Measurements from ENCODE around the gene EPHA2. TPM values are rescaled to one million over a fixed set of nuclear protein-coding genes. Genes with fewer than 3 reads are reported as not detected.

EPHA2 gene
- total and polyA plus RNA-seq, 7 experiments from 2014 or later = 0.30 to 0.61 (median 0.59) TPM; not detected in 4

- intact Hi-C loops (cut with micrococcal nuclease) = no loop called here
- Histone ChIP-seq H3K4me1 (ENCODE audit: control insufficient read depth in 2 of 2, insufficient read depth in 2 of 2, low read length in 2 of 2) (no peaks in the 10 kb centered on the region), H3K36me3 (ENCODE audit: control insufficient read depth in 2 of 3, insufficient read depth in 3 of 3, low read length in 3 of 3) (no peaks in the 10 kb centered on the region), H3K4me3 (ENCODE audit: low read length) (no peak overlapping the region), H3K9me3 (ENCODE audit: control insufficient read depth in 2 of 3, low read length in 3 of 3) (no peaks in the 10 kb centered on the region), H3K27ac (ENCODE audit: low read depth, low read length) (no peak overlapping the region), H3K27me3 (ENCODE audit: control insufficient read depth in 2 of 2, insufficient read depth in 2 of 2, low read length in 2 of 2) (no peaks in the 10 kb centered on the region)
- ChIA-PET POLR2A (no interaction called here), CTCF (no interaction called here)
- no peak overlapping the region for H3K27ac Mint-ChIP-seq
- DNase-seq (no peak), ATAC-seq (no peak)
- no peaks in the 10 kb centered on the region for H3K9me3 Mint-ChIP-seq
- H3K4me1 Mint-ChIP-seq = peaks cover 0 to 16% (median 14%) of the 10 kb centered on the region in 7 donors
- H3K27me3 Mint-ChIP-seq = peaks cover 0 to 9% (median 0%) of the 10 kb centered on the region in 5 donors
- H3K4me3 Mint-ChIP-seq = no peak overlapping the region
- H3K36me3 Mint-ChIP-seq = peaks cover 0 to 4% (median 0%) of the 10 kb centered on the region in 5 donors
These were observed 11.4 kb downstream of the EPHA2 start for GRCh38 chr1:16144325-16145029.

- peaks cover 0 to 4% (median 0%) of the 10 kb centered on the region in 5 donors for H3K36me3 Mint-ChIP-seq
- H3K4me3 ChIP-seq (ENCODE audit: low read length) = no peak overlapping the region
- intact Hi-C loops (cut with micrococcal nuclease) = no loop called here
- no peaks in the 10 kb centered on the region for H3K36me3 ChIP-seq (ENCODE audit: control insufficient read depth in 2 of 3, insufficient read depth in 3 of 3, low read length in 3 of 3)
- no peaks in the 10 kb centered on the region for H3K4me1 ChIP-seq (ENCODE audit: control insufficient read depth in 2 of 2, insufficient read depth in 2 of 2, low read length in 2 of 2)
- ChIA-PET CTCF (no interaction called here), POLR2A (no interaction called here)
- peaks cover 0 to 17% (median 14%) of the 10 kb centered on the region in 7 donors for H3K4me1 Mint-ChIP-seq
- ATAC-seq = no peak
- H3K27me3 Mint-ChIP-seq = peaks cover 0 to 11% (median 0%) of the 10 kb centered on the region in 5 donors
- no peak for DNase-seq
- H3K4me3 Mint-ChIP-seq = no peak overlapping the region
- H3K9me3 ChIP-seq (ENCODE audit: control insufficient read depth in 2 of 3, low read length in 3 of 3) = no peaks in the 10 kb centered on the region
- no peak overlapping the region for H3K27ac Mint-ChIP-seq
- H3K27ac ChIP-seq (ENCODE audit: low read depth, low read length) = no peak overlapping the region
- no peaks in the 10 kb centered on the region for H3K27me3 ChIP-seq (ENCODE audit: control insufficient read depth in 2 of 2, insufficient read depth in 2 of 2, low read length in 2 of 2)
- H3K9me3 Mint-ChIP-seq = no peaks in the 10 kb centered on the region
These were observed 12.1 kb downstream of the EPHA2 start for GRCh38 chr1:16143566-16144324.

GRCh38 chr1:16143005-16143565 is 12.8 kb downstream of the EPHA2 start:
- H3K27me3 ChIP-seq (ENCODE audit: control insufficient read depth in 2 of 2, insufficient read depth in 2 of 2, low read length in 2 of 2) = no peaks in the 10 kb centered on the region
- Mint-ChIP-seq H3K36me3 (peaks cover 0 to under 1% (median 0%) of the 10 kb centered on the region in 5 donors), H3K4me1 (peaks cover 0 to 17% (median 14%) of the 10 kb centered on the region in 7 donors), H3K27ac (no peak overlapping the region), H3K9me3 (no peaks in the 10 kb centered on the region), H3K27me3 (peaks cover 0 to 11% (median 0%) of the 10 kb centered on the region in 5 donors), H3K4me3 (no peak overlapping the region)
- H3K4me3 ChIP-seq (ENCODE audit: low read length) = no peak overlapping the region
- no peaks in the 10 kb centered on the region for H3K36me3 ChIP-seq (ENCODE audit: control insufficient read depth in 2 of 3, insufficient read depth in 3 of 3, low read length in 3 of 3)
- no peaks in the 10 kb centered on the region for H3K4me1 ChIP-seq (ENCODE audit: control insufficient read depth in 2 of 2, insufficient read depth in 2 of 2, low read length in 2 of 2)
- no peak for ATAC-seq
- no peak overlapping the region for H3K27ac ChIP-seq (ENCODE audit: low read depth, low read length)
- intact Hi-C loops (cut with micrococcal nuclease) = no loop called here
- ChIA-PET CTCF (no interaction called here), POLR2A (no interaction called here)
- DNase-seq = no peak
- H3K9me3 ChIP-seq (ENCODE audit: control insufficient read depth in 2 of 3, low read length in 3 of 3) = no peaks in the 10 kb centered on the region

- Histone ChIP-seq H3K27me3 (ENCODE audit: control insufficient read depth in 2 of 2, insufficient read depth in 2 of 2, low read length in 2 of 2) (no peaks in the 10 kb centered on the region), H3K4me1 (ENCODE audit: control insufficient read depth in 2 of 2, insufficient read depth in 2 of 2, low read length in 2 of 2) (no peaks in the 10 kb centered on the region), H3K4me3 (ENCODE audit: low read length) (no peak overlapping the region), H3K27ac (ENCODE audit: low read depth, low read length) (no peak overlapping the region), H3K9me3 (ENCODE audit: control insufficient read depth in 2 of 3, low read length in 3 of 3) (no peaks in the 10 kb centered on the region), H3K36me3 (ENCODE audit: control insufficient read depth in 2 of 3, insufficient read depth in 3 of 3, low read length in 3 of 3) (no peaks in the 10 kb centered on the region)
- ATAC-seq (no peak), DNase-seq (no peak)
- intact Hi-C loops (cut with micrococcal nuclease) = no loop called here
- H3K27ac Mint-ChIP-seq = peak overlapping the region in 3 of 9 donors; percentile 23 to 62 (median 60)
- H3K27me3 Mint-ChIP-seq = peaks cover 0 to 11% (median 0%) of the 10 kb centered on the region in 5 donors
- POLR2A ChIA-PET = interaction anchor here (0.9 kb wide), 1 partner anchor 778 kb away, joined by 3 read pairs; no protein-coding TSS in a partner anchor
- no peaks in the 10 kb centered on the region for H3K9me3 Mint-ChIP-seq
- H3K4me1 Mint-ChIP-seq = peaks cover 0 to 17% (median 14%) of the 10 kb centered on the region in 7 donors
- H3K36me3 Mint-ChIP-seq = no peaks in the 10 kb centered on the region
- no peak overlapping the region for H3K4me3 Mint-ChIP-seq
- CTCF ChIA-PET = no interaction called here
These were observed 13.4 kb downstream of the EPHA2 start for GRCh38 chr1:16142383-16142995.

- CTCF ChIA-PET = no interaction called here
- Mint-ChIP-seq H3K27me3 (peaks cover 0 to 11% (median 0%) of the 10 kb centered on the region in 5 donors), H3K36me3 (no peaks in the 10 kb centered on the region), H3K4me3 (no peak overlapping the region), H3K27ac (peak overlapping the region in 4 of 9 donors; percentile 21 to 62 (median 42)), H3K4me1 (peaks cover 0 to 17% (median 14%) of the 10 kb centered on the region in 7 donors), H3K9me3 (no peaks in the 10 kb centered on the region)
- no peak overlapping the region for H3K27ac ChIP-seq (ENCODE audit: low read depth, low read length)
- intact Hi-C loops (cut with micrococcal nuclease) = no loop called here
- H3K4me1 ChIP-seq (ENCODE audit: control insufficient read depth in 2 of 2, insufficient read depth in 2 of 2, low read length in 2 of 2) = no peaks in the 10 kb centered on the region
- POLR2A ChIA-PET = interaction anchor here (0.9 kb wide), 1 partner anchor 778 kb away, joined by 3 read pairs; no protein-coding TSS in a partner anchor
- no peaks in the 10 kb centered on the region for H3K36me3 ChIP-seq (ENCODE audit: control insufficient read depth in 2 of 3, insufficient read depth in 3 of 3, low read length in 3 of 3)
- H3K27me3 ChIP-seq (ENCODE audit: control insufficient read depth in 2 of 2, insufficient read depth in 2 of 2, low read length in 2 of 2) = no peaks in the 10 kb centered on the region
- DNase-seq (no peak), ATAC-seq (no peak)
- H3K4me3 ChIP-seq (ENCODE audit: low read length) = no peak overlapping the region
- no peaks in the 10 kb centered on the region for H3K9me3 ChIP-seq (ENCODE audit: control insufficient read depth in 2 of 3, low read length in 3 of 3)
These were observed 14.1 kb downstream of the EPHA2 start for GRCh38 chr1:16141573-16142336.

- H3K9me3 Mint-ChIP-seq = no peaks in the 10 kb centered on the region
- peaks cover 0 to 11% (median 0%) of the 10 kb centered on the region in 5 donors for H3K27me3 Mint-ChIP-seq
- no peak for ATAC-seq
- ChIA-PET POLR2A (no interaction called here), CTCF (no interaction called here)
- Histone ChIP-seq H3K4me1 (ENCODE audit: control insufficient read depth in 2 of 2, insufficient read depth in 2 of 2, low read length in 2 of 2) (no peaks in the 10 kb centered on the region), H3K27me3 (ENCODE audit: control insufficient read depth in 2 of 2, insufficient read depth in 2 of 2, low read length in 2 of 2) (no peaks in the 10 kb centered on the region), H3K4me3 (ENCODE audit: low read length) (no peak overlapping the region), H3K36me3 (ENCODE audit: control insufficient read depth in 2 of 3, insufficient read depth in 3 of 3, low read length in 3 of 3) (no peaks in the 10 kb centered on the region), H3K27ac (ENCODE audit: low read depth, low read length) (no peak overlapping the region), H3K9me3 (ENCODE audit: control insufficient read depth in 2 of 3, low read length in 3 of 3) (no peaks in the 10 kb centered on the region)
- DNase-seq = no peak
- peaks cover 0 to 17% (median 14%) of the 10 kb centered on the region in 7 donors for H3K4me1 Mint-ChIP-seq
- H3K4me3 Mint-ChIP-seq = no peak overlapping the region
- H3K36me3 Mint-ChIP-seq = no peaks in the 10 kb centered on the region
- H3K27ac Mint-ChIP-seq = no peak overlapping the region
- intact Hi-C loops (cut with micrococcal nuclease) = no loop called here
These were observed 15.7 kb downstream of the EPHA2 start for GRCh38 chr1:16140068-16140596.
